GM19468 (cell line): ENCODE measurements around the gene MROH7.

Experiments
- ATAC-seq: cut with Tn5 transposase; IDR thresholded peaks from one replicate; pipeline ENCODE4 v1.9.1; 2021; ENCODE audit warnings: mild to moderate bottlenecking, moderate library complexity, moderate number of reproducible peaks; ENCODE audit not compliant: unreplicated experiment; ENCODE audit errors: extremely low read depth

Gene MROH7

GRCh38 chr1:54649130-54649898 is 7.7 kb downstream of the MROH7 start:
- no peak for ATAC-seq

GRCh38 chr1:54649921-54650320 is 8.3 kb downstream of the MROH7 start:
- ATAC-seq: no peak

- no peak for ATAC-seq
Measured at GRCh38 chr1:54650417-54650816, 8.8 kb downstream of the MROH7 start.

GRCh38 chr1:54651608-54652007 is 10.0 kb downstream of the MROH7 start:
- no peak for ATAC-seq

GRCh38 chr1:54652168-54652567 is 10.6 kb downstream of the MROH7 start:
- no peak for ATAC-seq

- ATAC-seq: no peak
Measured at GRCh38 chr1:54653036-54653435, 11.4 kb downstream of the MROH7 start.

- no peak for ATAC-seq
Measured at GRCh38 chr1:54658164-54658913, 16.8 kb downstream of the MROH7 start.

- no peak for ATAC-seq
Measured at GRCh38 chr1:54663725-54664124, 22.1 kb downstream of the MROH7 start.

GRCh38 chr1:54664364-54664763 is 22.8 kb downstream of the MROH7 start:
- no peak for ATAC-seq

- no peak for ATAC-seq
Measured at GRCh38 chr1:54665852-54666251, 24.3 kb downstream of the MROH7 start.

- no peak for ATAC-seq
Measured at GRCh38 chr1:54666333-54666732, 24.7 kb downstream of the MROH7 start.

GRCh38 chr1:54667797-54668196 is 26.2 kb downstream of the MROH7 start:
- ATAC-seq: no peak

- no peak for ATAC-seq
Measured at GRCh38 chr1:54668567-54668966, 27.0 kb downstream of the MROH7 start.

GRCh38 chr1:54671985-54672608 is 30.5 kb downstream of the MROH7 start:
- ATAC-seq: no peak

GRCh38 chr1:54678776-54679643 is 37.4 kb downstream of the MROH7 start:
- ATAC-seq: no peak

GRCh38 chr1:54679706-54680105 is 38.1 kb downstream of the MROH7 start:
- no peak for ATAC-seq

- ATAC-seq: no peak
Measured at GRCh38 chr1:54680387-54680786, 38.8 kb downstream of the MROH7 start.

GRCh38 chr1:54681358-54681757 is 39.8 kb downstream of the MROH7 start:
- no peak for ATAC-seq

- ATAC-seq: no peak
Measured at GRCh38 chr1:54683453-54683852, 41.9 kb downstream of the MROH7 start.

- no peak for ATAC-seq
Measured at GRCh38 chr1:54685335-54685905, 43.8 kb downstream of the MROH7 start.
